Medulla oblongata (tissue), 1 donor: ENCODE data around the gene MAGOHB.

Source experiments
- DNase-seq: peaks from one replicate; pipeline ENCODE4 v3.0.0-alpha.2; 2015; ENCODE audit errors: extremely low spot score

Gene MAGOHB

DNA sequence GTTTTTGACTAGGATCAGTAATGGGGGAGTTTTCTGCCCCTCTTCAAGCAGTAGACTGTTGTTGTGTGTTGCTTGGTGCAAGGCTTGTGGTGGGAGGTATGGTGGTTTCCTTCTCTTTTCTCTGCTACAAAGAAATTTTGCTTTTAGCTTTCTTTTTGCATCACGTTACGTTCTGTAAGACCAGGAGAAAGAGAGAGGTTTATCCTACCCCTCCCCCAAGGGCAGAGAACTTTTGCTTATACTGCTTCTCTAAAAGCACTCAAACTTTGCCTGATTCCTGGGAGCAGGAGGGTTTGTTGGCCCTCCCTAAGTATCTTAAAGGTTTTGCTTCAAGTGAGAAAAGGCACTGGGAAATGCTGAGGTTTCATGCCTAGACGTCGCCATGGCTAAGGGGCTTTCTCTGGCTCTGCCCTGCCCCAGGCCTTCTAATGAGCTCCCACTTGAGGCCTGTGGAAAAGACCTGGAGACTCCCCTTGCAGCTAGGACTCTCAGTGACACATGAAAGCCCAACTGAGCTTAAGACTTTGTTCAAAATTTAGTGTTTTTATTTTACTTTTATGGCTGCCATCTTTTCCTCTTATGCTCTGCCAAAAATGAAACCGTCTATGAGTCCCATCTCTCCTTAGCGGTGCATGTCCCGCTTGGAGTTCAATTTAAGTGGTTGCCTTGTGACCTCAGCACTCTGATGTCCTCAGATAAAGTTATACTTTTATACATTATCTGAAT, 58.5 kb downstream of the MAGOHB start:
- DNase-seq, result no peak

DNA sequence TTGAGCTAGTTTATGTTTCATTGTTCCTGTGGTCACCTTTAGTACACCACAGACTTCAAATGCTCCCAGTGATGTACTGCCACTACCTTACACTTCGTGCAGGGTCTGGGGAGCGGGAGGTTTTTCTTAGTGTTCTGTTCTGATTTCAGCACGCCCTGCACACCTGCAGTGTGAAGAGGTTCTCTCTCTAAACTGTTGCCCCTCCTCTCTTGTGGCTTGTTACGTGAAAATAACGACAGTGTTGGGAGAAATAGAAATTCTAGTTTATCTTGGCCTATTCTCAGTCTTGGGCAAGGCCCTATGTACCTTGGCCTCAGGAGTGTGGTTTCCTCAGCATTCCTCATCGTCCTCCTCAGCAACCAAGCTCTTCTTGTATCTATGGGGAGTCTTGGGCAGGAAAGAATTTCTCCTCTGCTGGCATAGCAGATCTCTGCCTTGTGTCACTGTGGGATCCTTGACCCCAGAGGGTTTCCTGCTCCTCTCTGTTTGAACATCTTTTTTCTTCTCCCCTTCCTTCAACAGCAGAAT, 59.1 kb downstream of the MAGOHB start:
- DNase-seq, result no peak
